Choroid plexus epithelial cell (primary cell): Measurements from ENCODE around the gene BTBD17.

ENCODE experiments used
- DNase-seq: peaks from one replicate; pipeline ENCODE4 v3.0.0-alpha.2; 2010; ENCODE audit warnings: low read depth
- H3K4me3 ChIP-seq: 2 replicates; pipeline ENCODE4 v1.5.1; 2011; ENCODE audit warnings: low read depth, mild to moderate bottlenecking, control low read depth, low read length, moderate library complexity
- CTCF ChIP-seq: conservative IDR thresholded peaks from 2 replicates; pipeline ENCODE4 v1.5.1; 2011; ENCODE audit warnings: low read depth, mild to moderate bottlenecking, control low read depth, inconsistent platforms, low read length, moderate library complexity

BTBD17 gene

GRCh38 chr17:74344658-74345057 is 17.0 kb downstream of the BTBD17 start:
- no peak for TF ChIP-seq CTCF
- DNase-seq = no peak
- no peak overlapping the region for H3K4me3 ChIP-seq

- H3K4me3 ChIP-seq = no peak overlapping the region
- TF ChIP-seq CTCF = no peak
These were observed 18.0 kb downstream of the BTBD17 start for GRCh38 chr17:74343526-74344284.

GRCh38 chr17:74343121-74343520 is 18.5 kb downstream of the BTBD17 start:
- no peak for TF ChIP-seq CTCF
- no peak for DNase-seq

More at GRCh38 chr17:74343526-74344284, 18.0 kb downstream of the BTBD17 start:
- DNase-seq = no peak

GRCh38 chr17:74342224-74342623 is 19.4 kb downstream of the BTBD17 start:
- no peak for TF ChIP-seq CTCF
- no peak overlapping the region for H3K4me3 ChIP-seq
- DNase-seq = no peak

More at GRCh38 chr17:74343121-74343520, 18.5 kb downstream of the BTBD17 start:
- no peak overlapping the region for H3K4me3 ChIP-seq

- no peak for TF ChIP-seq CTCF
- H3K4me3 ChIP-seq = no peak overlapping the region
- DNase-seq = no peak
These were observed 21.1 kb downstream of the BTBD17 start for GRCh38 chr17:74340470-74341023.

- TF ChIP-seq CTCF = no peak
- H3K4me3 ChIP-seq = no peak overlapping the region
- no peak for DNase-seq
These were observed 22.0 kb downstream of the BTBD17 start for GRCh38 chr17:74339537-74340195.
